GM23248 (cell line): Measurements from ENCODE around the gene SDCCAG8. TPM values are rescaled to one million over a fixed set of nuclear protein-coding genes. Genes with fewer than 3 reads are reported as not detected.

Source experiments
- DNase-seq: peaks from one replicate; pipeline ENCODE4 v3.0.0-alpha.2; 2015
- H2AFZ ChIP-seq: fragments of 200-600 bp; sonication (generic); 2 replicates; pipeline ENCODE4 v1.6.1; 2016; ENCODE audit warnings: antibody characterized with exemption
- H3F3A ChIP-seq: fragments of 200-600 bp; sonication (generic); 2 replicates; pipeline ENCODE4 v1.6.1; 2016; ENCODE audit warnings: mild to moderate bottlenecking, antibody characterized with exemption, mixed run types; ENCODE audit not compliant: insufficient read depth
- H3K27ac ChIP-seq: fragments of 200-600 bp; sonication (generic); 2 replicates; pipeline ENCODE4 v1.5.1; 2016; ENCODE audit warnings: mild to moderate bottlenecking
- H3K27me3 ChIP-seq: fragments of 200-600 bp; sonication (generic); replicated peaks from 2 replicates; pipeline ENCODE4 v1.6.1; 2016; ENCODE audit warnings: mild to moderate bottlenecking; ENCODE audit not compliant: insufficient read depth
- H3K36me3 ChIP-seq: fragments of 200-600 bp; sonication (generic); 2 replicates; pipeline ENCODE4 v1.6.1; 2016; ENCODE audit warnings: low read depth, mild to moderate bottlenecking
- H3K4me1 ChIP-seq: fragments of 200-600 bp; sonication (generic); 2 replicates; pipeline ENCODE4 v1.6.1; 2016; ENCODE audit warnings: mild to moderate bottlenecking; ENCODE audit not compliant: insufficient read depth
- H3K4me2 ChIP-seq: fragments of 200-600 bp; sonication (generic); one replicate; pipeline ENCODE4 v1.6.1; 2016; ENCODE audit warnings: mild to moderate bottlenecking; ENCODE audit not compliant: unreplicated experiment
- H3K4me3 ChIP-seq: fragments of 200-600 bp; sonication (generic); 2 replicates; pipeline ENCODE4 v1.5.1; 2016; ENCODE audit warnings: mild to moderate bottlenecking
- H3K79me2 ChIP-seq: fragments of 200-600 bp; sonication (generic); 2 replicates; pipeline ENCODE4 v1.6.1; 2016; ENCODE audit warnings: mild to moderate bottlenecking; ENCODE audit not compliant: insufficient read depth
- H3K9ac ChIP-seq: fragments of 200-600 bp; sonication (generic); 2 replicates; pipeline ENCODE4 v1.6.1; 2016; ENCODE audit warnings: mild to moderate bottlenecking
- H3K9me2 ChIP-seq: fragments of 200-600 bp; sonication (generic); 2 replicates; pipeline ENCODE4 v1.6.1; 2016; ENCODE audit warnings: mixed run types, mild to moderate bottlenecking, moderate library complexity; ENCODE audit not compliant: insufficient read depth
- H3K9me3 ChIP-seq: fragments of 200-600 bp; sonication (generic); one replicate; pipeline ENCODE4 v1.6.1; 2017; ENCODE audit warnings: low read depth
- H4K20me1 ChIP-seq: fragments of 200-600 bp; sonication (generic); 2 replicates; pipeline ENCODE4 v1.6.0; 2016; ENCODE audit not compliant: insufficient read depth
- EZH2 ChIP-seq: fragments of 200-600 bp; sonication (generic); IDR thresholded peaks from 2 replicates; pipeline ENCODE4 v1.6.1; 2018; ENCODE audit warnings: antibody characterized with exemption, mild to moderate bottlenecking; ENCODE audit not compliant: insufficient read depth, poor library complexity, severe bottlenecking
- EZH2phosphoT487 ChIP-seq: fragments of 200-600 bp; sonication (generic); IDR thresholded peaks from 2 replicates; pipeline ENCODE4 v1.6.1; 2018; ENCODE audit warnings: antibody characterized with exemption, moderate library complexity, mild to moderate bottlenecking, low read depth; ENCODE audit not compliant: insufficient read depth
- WGBS, 2 experiments: methylation state at CpG; one replicate each; pipeline ENCODE4 v1.1.6; 2015 to 2017; ENCODE audit warnings: low lambda C conversion rate in 2 of 2, low coverage in 1 of 2; ENCODE audit errors: missing lambda C conversion rate in 2 of 2; 5-methylcytosine and 5-hydroxymethylcytosine counted together
- in situ Hi-C: fragments of 300-500 bp; cut with MboI; formaldehyde crosslinking; loops from 2 replicates; pipeline ENCODE4 v1.15.0; 2020
- polyA plus RNA-seq: library from polyadenylated mRNA; unstranded; fragments of >200 nt; fragmentation: Nextera tagmentation; extraction: Ambion mirVana; gene quantifications from 2 replicates; pipeline ENCODE4 v1.2.1, GENCODE V29; 2016
- total RNA-seq: library from RNA; depleted of rRNA; stranded (reverse); fragments of >200 nt; shearing (Covaris generic); gene quantifications from 2 replicates; pipeline ENCODE4 v1.2.3, GENCODE V29; 2014

SDCCAG8 gene
- total and polyA plus RNA-seq, 2 experiments from 2014 or later: 29.4 to 45.3 TPM

- in situ Hi-C loops: no loop called here
- 66 to 71% methylated on average over 6 of the region's 6 CpGs for WGBS, 2 experiments
These were observed 193.5 kb downstream of the SDCCAG8 start for GRCh38 chr1:243449373-243449772.

GRCh38 chr1:243452092-243452491 is 196.3 kb downstream of the SDCCAG8 start:
- peaks cover 5% of the 10 kb centered on the region; the same call in 1 of the 2 replicates for H3K4me1 ChIP-seq
- H3F3A ChIP-seq: no peaks in the 10 kb centered on the region
- H3K4me3 ChIP-seq: no peak overlapping the region
- no peaks in the 10 kb centered on the region for H3K9me2 ChIP-seq
- 96 to 100% methylated on average over 2 of the region's 2 CpGs for WGBS, 2 experiments
- H3K79me2 ChIP-seq: no peaks in the 10 kb centered on the region
- in situ Hi-C loops: no loop called here
- DNase-seq: no peak
- no peaks in the 10 kb centered on the region for H4K20me1 ChIP-seq
- no peaks in the 10 kb centered on the region for H3K36me3 ChIP-seq
- H3K9ac ChIP-seq: no peak overlapping the region
- H2AFZ ChIP-seq: no peak overlapping the region
- TF ChIP-seq EZH2 (no peak), EZH2phosphoT487 (no peak)
- no peak overlapping the region for H3K27ac ChIP-seq
- no peak overlapping the region for H3K4me2 ChIP-seq
- no peaks in the 10 kb centered on the region for H3K27me3 ChIP-seq
- H3K9me3 ChIP-seq: no peaks in the 10 kb centered on the region

More at GRCh38 chr1:243449373-243449772, 193.5 kb downstream of the SDCCAG8 start:
- H3K79me2 ChIP-seq: no peaks in the 10 kb centered on the region
- H3K4me2 ChIP-seq: no peak overlapping the region
- no peaks in the 10 kb centered on the region for H3F3A ChIP-seq
- DNase-seq: no peak
- H3K9me2 ChIP-seq: no peaks in the 10 kb centered on the region
- H3K27me3 ChIP-seq: no peaks in the 10 kb centered on the region
- no peak overlapping the region for H3K4me3 ChIP-seq
- peaks cover 5% of the 10 kb centered on the region; the same call in 1 of the 2 replicates for H3K4me1 ChIP-seq
- no peaks in the 10 kb centered on the region for H3K9me3 ChIP-seq
- TF ChIP-seq EZH2 (no peak), EZH2phosphoT487 (no peak)
- no peaks in the 10 kb centered on the region for H3K36me3 ChIP-seq
- H4K20me1 ChIP-seq: no peaks in the 10 kb centered on the region
- H3K27ac ChIP-seq: no peak overlapping the region
- H2AFZ ChIP-seq: no peak overlapping the region
- H3K9ac ChIP-seq: no peak overlapping the region

- H3K27me3 ChIP-seq: no peaks in the 10 kb centered on the region
- TF ChIP-seq EZH2 (no peak), EZH2phosphoT487 (no peak)
- H3K4me1 ChIP-seq: no peaks in the 10 kb centered on the region
- no peak overlapping the region for H3K4me3 ChIP-seq
- WGBS, 2 experiments: 92 to 95% methylated on average over 17 of the region's 17 CpGs
- H3K9me3 ChIP-seq: no peaks in the 10 kb centered on the region
- H3K9me2 ChIP-seq: no peaks in the 10 kb centered on the region
- H3K36me3 ChIP-seq: no peaks in the 10 kb centered on the region
- H4K20me1 ChIP-seq: no peaks in the 10 kb centered on the region
- no peak overlapping the region for H3K9ac ChIP-seq
- in situ Hi-C loops: no loop called here
- no peaks in the 10 kb centered on the region for H3K79me2 ChIP-seq
- no peaks in the 10 kb centered on the region for H3F3A ChIP-seq
- no peak for DNase-seq
- no peak overlapping the region for H3K27ac ChIP-seq
- H3K4me2 ChIP-seq: no peak overlapping the region
- H2AFZ ChIP-seq: no peak overlapping the region
These were observed 198.6 kb downstream of the SDCCAG8 start for GRCh38 chr1:243454328-243454997.

- no peak for DNase-seq
- no peaks in the 10 kb centered on the region for H3K79me2 ChIP-seq
- no peaks in the 10 kb centered on the region for H3K9me3 ChIP-seq
- H3K27ac ChIP-seq: no peak overlapping the region
- no peak for TF ChIP-seq EZH2
- no peak for TF ChIP-seq EZH2phosphoT487
- H3K9ac ChIP-seq: no peak overlapping the region
- no peak overlapping the region for H3K4me3 ChIP-seq
- H3K4me2 ChIP-seq: no peak overlapping the region
- no peaks in the 10 kb centered on the region for H3K4me1 ChIP-seq
- H4K20me1 ChIP-seq: no peaks in the 10 kb centered on the region
- no peaks in the 10 kb centered on the region for H3F3A ChIP-seq
- WGBS, 2 experiments: 88 to 91% methylated on average over 11 of the region's 11 CpGs
- in situ Hi-C loops: no loop called here
- no peaks in the 10 kb centered on the region for H3K36me3 ChIP-seq
- no peaks in the 10 kb centered on the region for H3K27me3 ChIP-seq
- no peak overlapping the region for H2AFZ ChIP-seq
- no peaks in the 10 kb centered on the region for H3K9me2 ChIP-seq
These were observed 200.2 kb downstream of the SDCCAG8 start for GRCh38 chr1:243455760-243456651.
